Adrenal gland (tissue), 5 donors: ENCODE data around the gene RER1.

ENCODE experiments used
- CTCF ChIP-seq, 6 experiments: fragments of 450-650 bp in 4 of 6; fragments of 200-600 bp in 2 of 6; sonication (generic) in 1 of 6; IDR thresholded peaks; 1 replicate in 5 of 6; 2 replicates in 1 of 6; pipeline versions ENCODE4 v1.5.1 to v1.8.0; 2016 to 2021; ENCODE audit warnings: antibody characterized with exemption in 6 of 6, mild to moderate bottlenecking in 2 of 6, moderate library complexity in 1 of 6
- POLR2A ChIP-seq, 2 donors: fragments of 450-650 bp; IDR thresholded peaks; one replicate each; pipeline ENCODE4 v1.6.1; 2017; ENCODE audit warnings: antibody characterized with exemption in 2 of 2, mild to moderate bottlenecking in 2 of 2, moderate library complexity in 1 of 2
- donor health status: DM: no; HTN: no; CAD: no.

- TF ChIP-seq CTCF (IDR thresholded peaks at IDR 0.05) (no peak), POLR2A (IDR thresholded peaks at IDR 0.05) (no peak)
These were observed 25.6 kb downstream of the RER1 start for GRCh38 chr1:2417083-2417832.
